ENCODE measurements around the gene ZSCAN32.

The ZSCAN32 gene

DNA sequence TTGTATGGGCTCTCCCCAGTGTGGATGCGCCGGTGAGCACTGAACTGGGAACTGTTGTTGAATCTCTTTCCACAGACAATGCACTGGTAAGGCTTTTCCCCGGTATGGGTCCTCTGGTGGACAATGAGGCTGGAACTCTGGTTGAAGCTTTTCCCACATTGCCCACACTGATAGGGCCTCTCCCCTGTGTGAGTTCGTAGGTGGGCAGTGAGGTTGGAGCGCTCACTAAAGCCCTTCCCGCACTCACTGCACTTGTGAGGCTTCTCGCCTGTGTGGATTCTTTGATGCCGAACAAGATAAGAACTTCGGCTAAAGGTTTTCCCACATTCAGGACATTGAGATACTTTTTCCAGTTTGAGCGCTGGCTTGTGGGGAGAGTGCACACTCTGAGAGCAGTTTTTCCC is 17.8 kb downstream of the ZSCAN32 start:
- Mint-ChIP-seq H3K9me3 (peaks cover 26% of the 10 kb centered on the region), H3K36me3 (peaks cover 70% of the 10 kb centered on the region), H3K4me3 (no peak overlapping the region), H3K4me1 (peaks cover under 1% of the 10 kb centered on the region), H3K27me3 (no peaks in the 10 kb centered on the region), H3K27ac (no peak overlapping the region)
- no peak for ATAC-seq (ENCODE audit: low read depth)
- DNase-seq (ENCODE audit: low spot score in 2 of 2) = no peak

DNA sequence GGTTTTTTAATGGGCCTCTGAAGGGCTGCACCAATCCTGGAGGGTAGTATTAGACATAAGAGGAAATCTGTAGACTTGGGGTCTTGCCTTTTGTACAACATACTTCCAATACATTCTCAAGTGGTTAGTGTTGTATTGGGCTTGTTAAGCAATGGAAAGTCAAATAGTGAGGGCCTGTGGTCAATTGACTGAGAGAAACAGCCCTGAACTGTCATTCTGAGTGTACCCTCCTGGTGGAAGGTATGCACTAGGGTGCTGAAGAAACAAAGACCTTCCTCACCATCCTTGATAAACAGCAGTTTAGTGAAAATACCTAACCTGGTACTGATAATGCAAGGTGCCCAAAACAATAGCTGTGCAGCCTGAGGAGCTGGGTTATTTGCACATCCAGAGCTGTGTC is 22.9 kb downstream of the ZSCAN32 start:
- Mint-ChIP-seq H3K36me3 (peaks cover 62% of the 10 kb centered on the region), H3K4me3 (no peak overlapping the region), H3K27ac (no peak overlapping the region), H3K4me1 (no peaks in the 10 kb centered on the region), H3K27me3 (no peaks in the 10 kb centered on the region), H3K9me3 (peaks cover 40% of the 10 kb centered on the region)
- DNase-seq (ENCODE audit: low spot score in 2 of 2) (no peak), ATAC-seq (ENCODE audit: low read depth) (no peak)

DNA sequence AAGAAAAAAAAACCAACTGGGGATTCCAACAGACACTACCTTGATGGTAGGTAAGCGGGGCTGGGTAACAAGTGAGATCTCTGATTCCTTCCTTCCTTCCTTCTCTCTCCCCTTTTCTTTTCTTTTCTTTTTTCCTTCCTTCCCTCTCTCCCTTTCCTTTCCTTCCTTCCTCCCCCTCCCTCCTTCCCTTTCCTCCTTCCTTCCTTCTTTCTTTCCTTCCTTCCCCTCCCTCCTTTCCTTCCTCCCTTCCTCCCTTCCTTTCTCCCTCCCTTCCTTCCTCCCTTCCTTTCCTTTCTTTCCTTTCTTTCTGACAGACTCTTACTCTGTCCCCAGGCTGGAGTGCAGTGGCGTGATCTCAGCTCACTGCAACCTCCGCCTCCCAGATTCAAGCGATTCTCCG is 25.1 kb downstream of the ZSCAN32 start:
- no peaks in the 10 kb centered on the region for H3K4me1 Mint-ChIP-seq
- H3K27ac Mint-ChIP-seq = no peak overlapping the region
- H3K4me3 Mint-ChIP-seq = no peak overlapping the region
- no peaks in the 10 kb centered on the region for H3K27me3 Mint-ChIP-seq
- H3K9me3 Mint-ChIP-seq = peaks cover 35% of the 10 kb centered on the region
- peaks cover 45% of the 10 kb centered on the region for H3K36me3 Mint-ChIP-seq
- ATAC-seq (ENCODE audit: low read depth) (no peak), DNase-seq (ENCODE audit: low spot score in 2 of 2) (no peak)

DNA sequence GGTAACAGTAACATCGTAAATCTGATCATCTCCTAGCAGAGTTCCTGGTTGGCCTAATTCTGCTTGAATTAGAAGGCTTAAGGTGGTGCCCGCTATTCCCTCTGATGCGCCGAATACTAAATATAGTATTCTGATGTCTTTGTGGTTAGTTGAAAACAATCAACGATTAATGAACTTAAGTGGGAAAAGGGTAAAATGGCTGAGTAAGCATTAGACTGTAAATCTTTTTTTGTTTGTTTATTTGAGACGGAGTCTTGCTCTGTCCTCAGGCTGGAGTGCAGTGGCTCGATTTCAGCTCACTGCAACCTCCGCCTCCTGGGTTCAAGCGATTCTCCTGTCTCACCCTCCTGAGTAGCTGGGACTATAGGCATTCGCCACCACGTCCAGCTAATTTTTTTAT is 31.7 kb downstream of the ZSCAN32 start:
- DNase-seq (ENCODE audit: low spot score in 2 of 2) = no peak
- Mint-ChIP-seq H3K9me3 (peaks cover 3% of the 10 kb centered on the region), H3K27me3 (no peaks in the 10 kb centered on the region), H3K36me3 (peaks cover 7% of the 10 kb centered on the region), H3K27ac (no peak overlapping the region), H3K4me1 (no peaks in the 10 kb centered on the region), H3K4me3 (no peak overlapping the region)
- ATAC-seq (ENCODE audit: low read depth) = no peak

DNA sequence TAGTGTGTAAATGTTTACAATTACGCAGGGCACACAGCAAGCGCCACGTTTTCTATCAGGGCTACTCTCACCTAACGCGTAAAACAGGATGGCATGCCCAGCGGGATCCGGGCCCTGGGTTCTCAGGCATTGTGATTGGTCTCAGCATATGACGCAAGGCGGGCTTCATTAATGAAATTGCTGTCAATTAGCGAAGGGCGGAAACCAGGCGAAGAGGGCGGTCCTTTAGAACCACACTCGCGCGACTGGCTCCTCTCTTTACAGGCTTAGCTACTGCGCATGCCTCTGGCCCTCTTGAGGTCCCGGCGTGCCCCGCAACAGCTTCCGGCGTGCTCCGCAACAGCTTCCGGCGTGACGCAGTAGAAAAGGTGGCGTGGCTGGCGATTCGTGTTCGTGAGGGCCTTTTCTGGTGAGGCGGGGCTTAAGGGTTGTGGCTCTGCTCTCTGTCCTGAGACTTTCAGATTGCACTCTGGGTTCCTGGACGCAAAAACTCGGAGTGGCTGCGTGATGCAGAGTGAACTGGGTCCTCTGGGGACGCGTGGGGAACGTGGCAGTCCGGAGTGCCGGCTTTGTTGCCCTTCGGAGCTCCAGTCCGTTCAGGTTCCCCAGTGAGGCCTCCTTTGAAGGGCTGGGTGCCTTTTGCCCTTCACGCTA is 35.9 kb downstream of the ZSCAN32 start:
- peak; percentile 96 for ATAC-seq (ENCODE audit: low read depth)
- DNase-seq (ENCODE audit: low spot score in 2 of 2) = peak; percentile 60 to 76
- peaks cover 9% of the 10 kb centered on the region for H3K27me3 Mint-ChIP-seq
- peaks cover 7% of the 10 kb centered on the region for H3K9me3 Mint-ChIP-seq
- peak overlapping the region; percentile 82 for H3K4me3 Mint-ChIP-seq
- H3K27ac Mint-ChIP-seq = peak overlapping the region; percentile 89
- H3K36me3 Mint-ChIP-seq = peaks cover 8% of the 10 kb centered on the region
- H3K4me1 Mint-ChIP-seq = no peaks in the 10 kb centered on the region

DNA sequence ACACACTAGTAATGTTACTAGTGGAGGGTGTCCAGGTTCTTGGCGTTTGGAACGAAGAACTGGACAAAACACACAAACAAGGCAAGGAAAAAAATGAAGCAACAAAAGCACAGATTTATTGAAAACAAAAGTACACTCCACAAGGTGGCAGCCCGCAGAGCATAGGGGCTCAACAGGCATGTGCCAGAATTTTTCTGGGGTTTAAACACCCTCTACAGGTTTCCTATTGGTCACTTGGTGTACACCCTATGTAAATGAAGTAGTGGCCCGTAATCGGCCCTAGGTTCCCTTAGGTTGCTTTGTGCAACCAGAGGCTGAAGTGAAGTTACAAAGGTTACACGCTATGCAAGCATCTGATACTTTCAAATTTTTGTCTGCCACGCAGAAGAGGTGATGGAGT is 37.0 kb downstream of the ZSCAN32 start:
- H3K4me1 Mint-ChIP-seq = no peaks in the 10 kb centered on the region
- H3K27me3 Mint-ChIP-seq = peaks cover 9% of the 10 kb centered on the region
- H3K9me3 Mint-ChIP-seq = peaks cover 7% of the 10 kb centered on the region

DNA sequence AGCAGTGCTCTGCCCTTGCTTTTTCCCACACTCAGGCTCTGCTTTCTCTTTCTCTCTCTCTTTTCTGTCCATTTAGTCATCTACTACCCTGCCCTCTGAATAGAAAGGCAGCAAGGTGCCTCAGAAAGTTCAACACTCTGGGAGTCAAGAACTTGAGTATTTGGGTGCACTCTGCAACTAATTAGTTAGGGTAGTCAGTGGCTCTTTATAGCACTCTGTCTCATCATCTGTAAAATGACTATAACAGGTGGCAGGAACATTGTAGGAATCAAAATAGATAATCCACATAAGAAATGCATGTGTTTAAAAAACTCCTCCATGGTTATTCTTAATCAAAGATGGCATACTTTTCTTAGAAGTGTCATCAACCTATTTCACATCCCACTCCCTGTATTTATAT is 37.9 kb downstream of the ZSCAN32 start:
- peaks cover 7% of the 10 kb centered on the region for H3K9me3 Mint-ChIP-seq

More for the DNA sequence above, 37.0 kb downstream of the ZSCAN32 start:
- Mint-ChIP-seq H3K36me3 (peaks cover 8% of the 10 kb centered on the region), H3K27ac (no peak overlapping the region), H3K4me3 (no peak overlapping the region)
- no peak for DNase-seq (ENCODE audit: low spot score in 2 of 2)
- ATAC-seq (ENCODE audit: low read depth) = no peak

DNA sequence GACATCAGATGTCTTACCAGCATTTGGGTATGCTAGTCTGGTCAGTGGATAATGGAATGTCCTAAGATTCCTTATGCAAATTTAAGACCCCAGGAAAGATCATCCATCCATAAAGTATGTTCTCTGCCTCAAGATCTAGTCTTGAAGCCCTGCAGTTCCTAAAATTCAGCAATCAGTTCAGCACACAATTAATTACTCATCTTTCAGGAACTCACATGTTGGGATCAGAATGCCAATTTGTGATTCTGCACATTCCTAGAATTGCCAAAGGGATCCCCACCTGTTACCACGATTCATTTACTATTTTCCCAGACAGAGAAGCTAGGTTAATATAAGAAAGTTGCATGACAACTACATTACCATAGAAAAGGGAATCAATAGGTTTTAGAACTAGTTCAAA is 41.9 kb downstream of the ZSCAN32 start:
- no peak for ATAC-seq (ENCODE audit: low read depth)
- Mint-ChIP-seq H3K36me3 (peaks cover 20% of the 10 kb centered on the region), H3K9me3 (peaks cover 8% of the 10 kb centered on the region), H3K4me3 (no peak overlapping the region), H3K27ac (no peak overlapping the region), H3K4me1 (no peaks in the 10 kb centered on the region), H3K27me3 (peaks cover 14% of the 10 kb centered on the region)
- no peak for DNase-seq (ENCODE audit: low spot score in 2 of 2)

More for the DNA sequence above, 37.9 kb downstream of the ZSCAN32 start:
- H3K4me1 Mint-ChIP-seq = no peaks in the 10 kb centered on the region
- ATAC-seq (ENCODE audit: low read depth) (no peak), DNase-seq (ENCODE audit: low spot score in 2 of 2) (no peak)
- H3K36me3 Mint-ChIP-seq = peaks cover 8% of the 10 kb centered on the region
- no peak overlapping the region for H3K27ac Mint-ChIP-seq
- H3K27me3 Mint-ChIP-seq = peaks cover 9% of the 10 kb centered on the region
- no peak overlapping the region for H3K4me3 Mint-ChIP-seq

DNA sequence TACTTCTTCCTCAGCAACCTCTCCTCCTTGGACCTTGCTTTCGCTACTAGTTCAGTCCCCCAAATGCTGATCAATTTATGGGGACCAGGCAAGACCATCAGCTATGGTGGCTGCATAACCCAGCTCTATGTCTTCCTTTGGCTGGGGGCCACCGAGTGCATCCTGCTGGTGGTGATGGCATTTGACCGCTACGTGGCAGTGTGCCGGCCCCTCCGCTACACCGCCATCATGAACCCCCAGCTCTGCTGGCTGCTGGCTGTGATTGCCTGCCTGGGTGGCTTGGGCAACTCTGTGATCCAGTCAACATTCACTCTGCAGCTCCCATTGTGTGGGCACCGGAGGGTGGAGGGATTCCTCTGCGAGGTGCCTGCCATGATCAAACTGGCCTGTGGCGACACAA is 44.7 kb downstream of the ZSCAN32 start:
- Mint-ChIP-seq H3K36me3 (peaks cover 19% of the 10 kb centered on the region), H3K27me3 (peaks cover 14% of the 10 kb centered on the region), H3K4me3 (no peak overlapping the region), H3K27ac (no peak overlapping the region), H3K9me3 (peaks cover 6% of the 10 kb centered on the region), H3K4me1 (no peaks in the 10 kb centered on the region)
- DNase-seq (ENCODE audit: low spot score in 2 of 2) (no peak), ATAC-seq (ENCODE audit: low read depth) (no peak)

DNA sequence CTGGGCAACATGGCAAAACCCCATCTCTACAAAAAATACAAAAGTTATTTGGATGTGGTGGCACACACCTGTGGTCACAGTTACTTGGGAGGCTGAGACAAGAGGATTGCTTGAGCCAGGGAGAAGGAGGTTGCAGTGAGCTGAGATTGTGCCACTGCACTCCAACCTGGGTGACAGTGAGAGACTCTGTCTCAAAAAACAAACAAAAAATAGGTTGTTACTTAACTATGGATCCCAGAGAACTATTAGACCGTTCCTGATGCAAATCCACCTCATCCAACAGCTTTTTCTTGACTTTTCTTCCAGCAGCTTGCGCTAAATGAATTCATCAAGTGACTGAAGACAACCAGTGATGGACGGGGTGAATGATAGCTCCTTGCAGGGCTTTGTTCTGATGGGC is 45.2 kb downstream of the ZSCAN32 start, which contains the start of gene OR2C1:
TSS of gene OR2C1 (plus strand) at position 301 of the 400 bp plus-strand sequence. CDS start at position 353, 52 bp downstream.
- no peak within 1 kb of the TSS for H3K4me3 Mint-ChIP-seq
- ATAC-seq (ENCODE audit: low read depth) = no peak
- DNase-seq (ENCODE audit: low spot score in 2 of 2) = no peak
- H3K36me3 Mint-ChIP-seq = peaks cover 17% of the 10 kb centered on the region
- no peaks in the 10 kb centered on the region for H3K4me1 Mint-ChIP-seq
- H3K27ac Mint-ChIP-seq = no peak within 1 kb of the TSS
- H3K27me3 Mint-ChIP-seq = peaks cover 11% of the 10 kb centered on the region
- peaks cover 4% of the 10 kb centered on the region for H3K9me3 Mint-ChIP-seq

DNA sequence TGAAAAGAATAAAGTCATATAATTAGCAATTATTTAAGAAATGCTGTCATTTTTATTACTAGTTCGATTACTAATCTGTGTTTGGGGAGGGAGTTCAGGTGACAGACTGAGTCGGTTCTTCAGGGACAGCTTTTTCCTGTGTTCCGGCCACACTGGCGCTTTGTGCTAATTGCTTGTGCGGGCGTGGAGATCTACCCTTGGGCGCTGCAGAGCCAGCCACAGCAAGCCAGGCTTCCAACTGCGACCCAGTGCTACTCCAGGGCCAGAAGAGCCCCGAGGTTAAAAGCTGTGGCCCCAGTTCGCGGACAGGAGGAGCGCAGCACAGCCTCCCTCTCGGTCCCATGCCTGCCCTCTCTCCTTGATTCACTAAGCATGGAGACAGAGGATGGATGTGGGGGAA is 51.6 kb downstream of the ZSCAN32 start:
- no peak overlapping the region for H3K27ac Mint-ChIP-seq
- H3K27me3 Mint-ChIP-seq = no peaks in the 10 kb centered on the region
- no peaks in the 10 kb centered on the region for H3K4me1 Mint-ChIP-seq
- DNase-seq (ENCODE audit: low spot score in 2 of 2) = no peak
- no peak overlapping the region for H3K4me3 Mint-ChIP-seq
- H3K36me3 Mint-ChIP-seq = peaks cover 8% of the 10 kb centered on the region
- H3K9me3 Mint-ChIP-seq = peaks cover 5% of the 10 kb centered on the region
- no peak for ATAC-seq (ENCODE audit: low read depth)

DNA sequence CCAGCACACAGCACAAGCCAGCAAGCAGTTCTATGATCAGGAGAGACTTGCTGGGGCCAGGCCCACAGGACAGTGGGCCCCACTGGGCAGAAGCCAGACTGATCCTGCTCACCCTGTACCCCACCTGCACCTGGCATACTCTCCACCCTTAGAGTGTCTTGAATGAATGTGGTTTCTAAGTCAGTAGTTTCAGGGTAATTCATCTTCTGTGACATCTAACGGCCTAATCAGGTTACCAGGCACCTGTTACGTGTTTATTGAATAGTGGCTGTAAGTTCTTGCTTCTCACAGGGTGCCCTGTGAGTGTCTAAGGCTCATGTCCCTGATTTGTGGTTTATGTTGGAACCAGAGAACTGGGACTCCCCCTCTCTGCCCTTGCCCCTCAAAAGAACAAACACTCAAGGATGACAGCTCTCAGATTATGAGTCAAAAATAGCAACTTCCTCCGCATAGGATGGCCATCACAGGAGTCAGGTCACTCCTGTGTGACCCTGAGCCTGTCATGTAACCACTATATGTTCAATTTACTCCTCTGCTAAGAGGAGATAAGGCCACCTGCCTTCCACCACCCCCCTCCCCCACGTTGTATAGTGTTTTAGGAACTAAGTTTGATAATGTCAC is 52.1 kb downstream of the ZSCAN32 start:
- DNase-seq (ENCODE audit: low spot score in 2 of 2) (no peak), ATAC-seq (ENCODE audit: low read depth) (no peak)
- no peaks in the 10 kb centered on the region for H3K27me3 Mint-ChIP-seq
- H3K9me3 Mint-ChIP-seq = peaks cover 4% of the 10 kb centered on the region
- H3K4me3 Mint-ChIP-seq = no peak overlapping the region
- H3K36me3 Mint-ChIP-seq = peaks cover 7% of the 10 kb centered on the region
- H3K27ac Mint-ChIP-seq = no peak overlapping the region
- H3K4me1 Mint-ChIP-seq = no peaks in the 10 kb centered on the region

DNA sequence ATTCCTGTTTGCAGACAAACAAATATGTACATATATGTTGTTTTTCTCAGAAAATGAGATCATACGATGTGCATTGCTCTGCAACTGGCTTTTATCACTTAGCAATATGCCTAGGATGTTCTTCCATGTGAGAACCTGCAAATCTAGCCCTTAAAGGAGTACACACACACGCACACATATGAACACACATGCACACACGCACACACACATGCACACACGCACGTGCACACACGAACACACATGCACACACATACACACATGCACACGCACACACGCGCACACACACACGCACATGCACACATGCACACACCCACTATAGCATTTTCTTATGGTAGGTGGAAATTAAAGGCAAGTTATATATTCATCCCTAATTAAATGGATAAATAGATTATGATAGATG is 53.2 kb downstream of the ZSCAN32 start:
- no peaks in the 10 kb centered on the region for H3K27me3 Mint-ChIP-seq
- no peak for ATAC-seq (ENCODE audit: low read depth)
- peaks cover 3% of the 10 kb centered on the region for H3K9me3 Mint-ChIP-seq

DNA sequence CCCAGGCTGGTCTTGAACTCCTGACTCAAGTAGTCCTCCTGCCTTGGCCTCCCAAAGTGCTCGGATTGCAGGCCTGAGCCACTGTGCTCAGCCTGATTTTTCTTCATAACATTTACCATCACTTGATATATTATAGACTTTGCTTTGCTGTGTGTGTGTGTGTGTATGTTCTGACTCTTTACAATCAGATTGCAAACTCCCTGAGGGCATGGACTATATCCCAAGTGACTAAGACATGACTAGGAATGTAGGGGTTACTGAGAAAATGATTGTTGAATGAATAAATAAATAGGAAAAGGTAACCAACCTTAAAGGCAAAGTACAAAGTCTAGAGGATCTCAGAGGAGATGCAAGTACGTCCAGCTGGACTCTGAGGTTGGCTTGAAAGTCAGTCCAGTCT is 54.8 kb downstream of the ZSCAN32 start:
- H3K27me3 Mint-ChIP-seq = no peaks in the 10 kb centered on the region
- DNase-seq (ENCODE audit: low spot score in 2 of 2) = no peak
- H3K4me1 Mint-ChIP-seq = no peaks in the 10 kb centered on the region
- no peak overlapping the region for H3K27ac Mint-ChIP-seq
- H3K36me3 Mint-ChIP-seq = peaks cover 5% of the 10 kb centered on the region
- no peak overlapping the region for H3K4me3 Mint-ChIP-seq
- no peak for ATAC-seq (ENCODE audit: low read depth)
- peaks cover 3% of the 10 kb centered on the region for H3K9me3 Mint-ChIP-seq

More for the DNA sequence above, 53.2 kb downstream of the ZSCAN32 start:
- peaks cover 5% of the 10 kb centered on the region for H3K36me3 Mint-ChIP-seq
- no peak overlapping the region for H3K4me3 Mint-ChIP-seq
- no peak for DNase-seq (ENCODE audit: low spot score in 2 of 2)
- no peak overlapping the region for H3K27ac Mint-ChIP-seq
- H3K4me1 Mint-ChIP-seq = no peaks in the 10 kb centered on the region
